GOT3 (cell line): ENCODE results near the gene SLC4A2.

Experiments used
- DNase-seq: peaks from one replicate; lab custom pipeline; 2025; ENCODE audit warnings: mixed read lengths; lab: John Stamatoyannopoulos, UW

SLC4A2 gene

GRCh38 chr7:151093748-151094147, 34.4 kb downstream of the SLC4A2 start:
- DNase-seq: no peak

DNA sequence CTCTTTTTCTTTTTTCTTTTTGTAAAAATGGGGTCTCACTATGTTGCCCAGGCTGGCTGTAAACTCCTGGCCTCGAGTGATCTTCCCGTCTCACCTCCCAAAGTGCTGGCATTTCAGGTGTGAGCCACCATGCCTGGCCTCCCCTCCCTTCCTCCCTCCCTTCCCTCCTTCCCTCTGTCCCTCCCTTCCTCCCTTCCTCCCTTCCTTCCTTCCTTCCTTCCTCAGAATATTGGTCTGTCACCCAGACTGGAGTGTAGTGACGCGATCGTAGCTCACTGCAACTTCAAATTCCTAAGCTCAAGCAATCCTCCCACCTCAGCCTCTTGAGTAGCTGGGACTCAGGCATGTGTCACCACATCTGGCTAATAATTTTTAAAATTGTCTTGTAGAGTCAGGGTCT, 35.3 kb downstream of the SLC4A2 start:
- no peak for DNase-seq

DNA sequence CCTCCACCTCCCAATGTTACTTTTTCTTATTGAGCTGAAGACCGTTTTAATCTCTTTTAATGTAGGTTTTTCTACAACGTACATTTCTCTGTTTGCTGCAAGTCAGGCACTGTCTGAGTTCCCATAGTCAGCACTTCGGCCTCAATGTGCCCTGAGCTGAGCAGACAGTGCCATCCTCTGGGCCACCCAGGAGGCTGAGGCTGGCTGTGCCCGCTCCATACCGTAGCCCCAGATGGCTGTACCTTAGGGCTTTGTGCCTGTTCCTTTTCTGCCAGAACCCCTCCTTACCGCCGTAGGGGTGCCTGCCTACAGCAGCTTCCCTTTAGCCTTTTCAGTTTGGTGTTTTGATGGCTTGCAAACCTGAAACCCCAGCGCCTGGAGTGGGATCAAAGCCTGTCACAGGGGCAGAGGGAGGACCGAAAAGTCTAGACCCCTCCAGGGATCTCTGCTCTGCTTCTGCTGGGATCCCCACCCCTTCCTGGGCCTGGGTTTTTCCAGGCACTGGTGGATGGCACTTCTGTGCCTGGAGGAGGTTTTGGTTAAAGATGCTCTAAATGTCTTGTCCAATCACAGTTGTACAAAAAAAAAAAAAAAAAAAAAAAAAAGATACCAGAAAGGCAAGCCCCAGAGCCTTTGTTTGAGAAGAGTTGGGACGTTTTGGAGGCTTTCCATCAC, 35.9 kb downstream of the SLC4A2 start:
- DNase-seq: no peak

DNA sequence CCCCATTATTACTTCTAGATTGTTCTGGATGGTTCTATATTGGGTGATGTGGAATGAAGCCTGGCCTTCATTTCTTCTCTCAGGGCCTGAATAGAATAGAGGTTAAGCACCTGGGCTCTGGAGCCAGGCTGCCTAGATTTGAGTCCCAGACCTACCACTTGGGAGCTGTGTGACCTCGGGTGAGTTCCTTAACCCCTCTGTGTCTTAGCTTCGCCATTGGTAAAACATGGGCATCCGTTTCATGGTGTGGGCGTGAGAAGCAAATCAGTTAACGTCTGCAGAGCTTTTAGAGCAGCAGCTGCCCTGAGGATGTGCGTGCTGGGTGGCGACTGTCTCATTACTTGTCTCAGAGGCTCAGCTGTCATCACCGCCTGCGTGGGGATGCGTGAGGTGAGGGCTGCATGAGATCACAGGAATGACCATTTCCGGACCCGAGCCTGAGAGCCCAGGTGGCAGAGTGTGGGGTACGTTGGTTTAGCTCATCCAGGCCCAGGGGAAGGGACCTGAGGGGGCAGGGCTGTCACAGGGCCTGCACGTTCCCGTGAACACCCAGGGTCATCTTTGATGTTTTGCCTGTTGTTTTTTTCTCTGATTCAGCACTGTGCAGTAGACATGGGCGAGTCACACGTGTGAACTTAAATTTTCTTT, 36.6 kb downstream of the SLC4A2 start:
- no peak for DNase-seq

GRCh38 chr7:151099486-151100211, 40.3 kb downstream of the SLC4A2 start:
- DNase-seq: no peak

DNA sequence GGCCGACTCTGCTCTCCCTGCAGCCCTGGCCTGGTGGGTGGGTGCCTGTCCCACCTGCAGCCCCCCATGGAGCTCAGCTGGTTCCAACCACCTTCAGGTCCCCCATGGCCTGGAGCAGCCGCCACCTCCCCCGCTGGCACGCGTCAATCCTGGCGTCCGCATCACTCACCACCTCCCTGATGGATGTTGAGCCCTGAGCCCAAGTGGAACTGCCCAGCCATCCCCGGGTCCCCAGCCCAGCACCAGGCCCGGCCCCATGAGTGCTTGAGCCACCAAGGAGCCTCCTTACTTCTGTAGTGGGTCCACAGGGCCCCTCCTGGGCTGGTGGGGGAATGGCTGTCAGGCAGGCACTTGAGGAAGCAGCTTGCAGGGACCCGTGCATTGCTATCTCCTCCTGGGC, 41.5 kb downstream of the SLC4A2 start:
- no peak for DNase-seq

DNA sequence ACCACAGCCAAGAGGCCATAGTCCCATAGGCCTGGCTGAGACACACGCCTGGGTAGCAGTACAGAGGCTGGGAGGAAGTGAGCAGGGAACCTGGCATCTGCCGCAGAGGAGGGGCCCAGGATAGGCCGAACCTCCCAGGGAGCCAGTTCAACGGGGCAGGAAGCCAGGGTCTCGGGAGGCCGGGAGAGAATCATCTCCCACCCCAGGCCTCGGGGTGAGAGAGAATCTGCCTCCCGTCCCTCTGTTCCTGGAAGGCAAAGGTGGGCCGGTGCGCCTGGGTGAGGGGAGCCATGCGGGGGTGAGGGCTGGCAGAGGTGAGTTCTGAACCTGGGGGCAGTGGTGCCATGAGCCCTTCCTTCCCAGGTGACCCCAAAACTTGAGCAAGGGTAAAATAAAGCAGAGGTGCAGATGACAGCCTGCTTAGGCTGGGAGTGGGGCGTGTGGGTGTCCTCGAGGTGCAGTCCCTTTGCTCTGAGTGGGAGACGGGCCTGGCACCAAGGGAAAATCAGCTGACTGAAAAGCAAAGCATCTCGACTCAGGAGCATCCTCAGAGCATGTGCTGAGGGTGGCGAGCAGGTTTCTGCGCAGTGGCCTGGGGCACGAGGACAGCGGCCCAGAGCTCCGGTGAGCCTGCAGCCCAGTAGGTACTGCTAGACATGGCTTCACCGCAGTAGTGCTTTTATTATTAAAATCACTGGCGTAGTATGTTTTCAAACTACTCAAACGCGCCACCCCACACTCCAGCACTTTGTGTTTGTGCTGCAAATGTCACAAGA, 42.4 kb downstream of the SLC4A2 start:
- DNase-seq: no peak

- DNase-seq: no peak
Measured at GRCh38 chr7:151102991-151103390, 43.6 kb downstream of the SLC4A2 start.

DNA sequence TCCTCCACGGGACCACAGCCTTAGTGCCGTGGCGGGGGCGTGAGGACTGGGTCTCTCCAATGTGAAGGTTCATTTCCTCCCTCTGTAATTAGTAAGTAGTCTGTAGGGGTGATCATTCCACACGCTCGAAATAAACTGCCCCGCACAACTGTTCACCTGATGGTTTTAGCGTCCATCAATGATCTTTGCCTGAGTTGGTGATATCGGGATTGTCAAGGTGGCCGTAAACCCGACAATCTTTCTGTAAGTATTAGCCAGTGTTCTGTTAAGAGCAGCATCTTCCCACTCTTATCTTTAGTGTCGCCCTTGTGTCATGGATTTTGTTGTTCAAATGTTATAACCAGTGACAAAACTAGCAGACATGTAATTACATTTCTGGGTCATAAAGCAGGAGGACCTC, 44.6 kb downstream of the SLC4A2 start:
- DNase-seq: no peak

GRCh38 chr7:151104411-151105235, 45.2 kb downstream of the SLC4A2 start:
- no peak for DNase-seq

- no peak for DNase-seq
Measured at GRCh38 chr7:151107882-151108281, 48.5 kb downstream of the SLC4A2 start.

DNA sequence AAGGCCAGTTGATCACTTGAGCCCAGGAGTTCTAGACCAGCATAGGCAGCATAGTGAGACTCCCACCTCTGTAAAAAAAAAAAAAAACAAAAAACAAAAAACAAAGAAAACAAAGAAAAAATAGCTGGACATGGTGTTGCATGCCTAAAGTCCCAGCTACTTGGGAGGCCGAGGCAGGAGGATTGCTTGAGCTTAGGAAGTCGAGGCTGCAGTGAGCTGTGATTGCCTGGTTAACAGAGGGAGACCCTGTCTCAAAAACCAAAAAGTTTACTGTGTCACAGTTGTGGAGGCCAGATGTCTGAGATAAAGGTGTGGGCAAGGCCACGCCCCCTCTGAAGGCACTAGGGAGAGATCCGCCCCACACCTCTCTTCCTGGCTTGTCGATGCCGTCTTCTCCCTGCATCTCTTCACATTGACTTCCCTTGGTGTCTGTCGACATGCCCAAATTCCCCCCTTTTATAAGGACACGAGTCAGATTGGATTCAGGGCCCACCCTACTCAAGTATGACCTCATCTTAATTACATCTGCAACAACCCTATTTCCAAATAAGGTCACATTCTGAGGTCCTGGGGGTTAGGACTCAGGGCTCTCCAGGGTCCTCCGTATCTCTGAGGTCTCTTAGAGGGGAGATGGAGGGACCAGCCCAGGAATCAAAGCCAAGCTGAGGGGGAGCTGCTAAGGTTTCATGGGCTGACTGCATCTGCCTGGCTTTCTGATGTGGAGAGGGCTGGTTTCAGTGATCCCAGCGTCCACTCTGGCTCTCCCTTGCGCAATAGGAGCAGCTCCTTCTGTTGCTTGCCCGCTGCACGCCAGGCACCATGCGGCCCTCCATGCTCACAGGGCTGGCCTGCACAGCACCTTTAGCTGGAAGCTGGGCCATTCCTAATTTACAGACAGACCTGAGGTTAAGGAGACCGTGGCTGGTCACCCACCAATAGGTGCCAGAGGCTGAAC, 50.0 kb downstream of the SLC4A2 start:
- DNase-seq: no peak

DNA sequence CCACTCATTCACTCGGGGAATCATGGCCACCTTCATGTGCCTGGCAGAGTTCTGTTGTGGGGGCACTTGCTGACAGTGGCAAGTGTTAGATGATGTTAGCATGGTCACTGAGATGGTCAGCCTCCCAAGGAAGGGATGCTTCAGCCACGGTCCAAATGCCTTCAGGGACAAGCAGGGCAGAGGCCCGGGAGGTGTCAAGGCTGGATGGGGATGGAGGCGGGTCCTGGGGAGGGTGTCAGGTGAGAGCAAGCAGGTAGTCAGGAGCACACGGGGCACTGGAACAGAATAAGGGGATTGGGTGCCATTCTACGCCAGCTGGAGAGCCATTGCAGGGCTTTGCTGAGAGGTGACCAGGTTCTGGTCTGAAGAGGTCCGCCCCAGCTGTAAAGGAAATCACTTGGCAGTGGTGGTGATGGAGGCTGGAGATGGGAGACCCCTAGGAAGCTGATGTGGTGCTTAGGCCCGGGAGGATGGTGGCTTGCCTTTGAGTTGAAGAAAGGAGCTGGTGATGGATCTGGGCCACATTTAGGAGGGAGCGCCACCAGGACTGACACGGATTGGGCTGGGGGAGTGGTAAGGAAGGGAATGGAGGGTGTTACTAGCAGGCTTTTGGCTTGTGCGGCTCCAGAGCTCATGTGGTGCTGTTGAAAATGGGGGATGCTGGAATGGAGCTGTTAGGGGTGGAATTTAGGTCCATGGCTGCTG, 51.0 kb downstream of the SLC4A2 start:
- DNase-seq: no peak

- no peak for DNase-seq
Measured at GRCh38 chr7:151110941-151111645, 51.7 kb downstream of the SLC4A2 start.

DNA sequence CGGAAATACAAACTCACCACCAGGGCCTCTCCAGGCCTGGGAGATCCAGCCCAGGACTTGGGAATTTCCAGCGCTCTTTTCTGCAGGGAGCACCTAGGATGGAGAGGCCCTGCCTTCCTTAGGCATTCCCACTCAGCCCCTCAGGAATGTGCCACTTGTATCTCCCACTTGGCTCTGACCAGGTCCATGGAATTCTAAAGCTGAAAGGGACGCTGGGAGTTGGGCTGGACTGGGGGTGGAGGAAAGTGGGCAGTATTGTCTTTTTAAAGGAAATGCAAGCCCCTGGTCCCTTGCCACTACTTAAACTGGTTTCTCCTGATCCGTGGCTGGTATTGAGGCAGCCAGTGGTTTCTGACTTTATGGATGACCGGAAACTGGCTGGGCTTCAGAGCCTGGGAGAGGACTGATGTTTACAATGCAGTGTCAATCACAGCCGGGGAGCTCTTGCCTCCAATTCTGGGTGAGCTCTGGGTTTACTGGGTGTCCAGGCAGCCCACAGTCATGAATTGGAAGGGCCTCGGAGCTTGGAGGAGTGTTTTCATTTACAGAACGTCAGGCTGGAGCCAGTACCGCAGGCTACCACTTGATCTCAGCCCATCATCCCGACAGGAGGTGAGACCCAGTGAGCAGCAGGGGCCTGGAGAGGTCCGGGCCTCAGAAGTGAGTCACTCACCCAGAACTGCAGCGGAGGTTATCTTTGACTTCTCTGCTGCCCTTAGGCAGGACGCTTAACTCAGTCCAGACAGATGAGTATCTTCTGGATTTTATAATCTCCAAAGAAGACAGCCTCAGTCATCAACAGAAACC, 54.2 kb downstream of the SLC4A2 start:
- no peak for DNase-seq

DNA sequence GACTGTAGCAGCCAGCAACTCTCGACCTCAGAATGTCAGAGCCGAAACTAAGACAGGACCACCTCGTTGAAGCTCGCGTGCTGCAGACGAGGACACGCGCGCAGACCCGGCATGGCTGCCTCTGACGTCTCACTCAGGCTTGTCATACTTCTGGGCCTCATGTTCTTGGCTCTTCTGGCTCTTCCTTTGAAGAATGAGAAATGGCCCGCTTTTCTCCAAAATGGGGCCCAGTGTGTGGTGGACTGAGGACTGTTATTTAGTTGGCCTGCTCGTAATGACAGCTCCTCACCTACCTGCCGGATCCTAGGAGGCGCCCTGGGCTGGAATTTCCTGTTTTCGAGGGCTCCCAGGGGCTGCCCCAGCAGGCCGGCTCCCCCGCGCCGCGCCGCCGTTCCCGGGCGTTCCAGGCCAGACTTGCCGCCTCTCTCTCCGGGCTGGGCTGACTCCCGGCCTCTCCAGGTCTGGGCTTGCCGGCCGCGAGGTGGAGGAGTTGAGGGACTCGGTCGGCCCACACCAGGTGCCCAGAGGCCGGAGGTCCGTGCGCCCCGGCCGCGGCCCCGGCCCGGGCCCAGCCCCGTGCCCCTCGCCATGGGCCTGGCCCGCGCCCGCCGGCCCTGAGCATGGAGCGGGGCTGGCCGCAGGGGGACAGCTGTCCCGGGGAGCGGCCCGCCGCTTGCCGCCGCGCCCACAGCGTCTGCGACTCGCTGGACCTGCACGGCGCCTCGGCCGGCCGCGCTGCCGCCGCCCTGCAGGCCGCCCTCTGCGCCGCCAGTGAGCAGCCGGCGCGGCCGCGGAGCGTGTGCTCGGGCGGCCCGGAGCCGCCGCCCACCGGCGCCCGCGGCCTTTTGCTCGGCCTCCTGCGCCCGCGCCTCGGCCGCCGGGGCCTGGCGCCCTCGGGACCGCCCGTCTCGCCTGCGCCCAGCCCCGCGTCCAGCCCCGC, 55.0 kb downstream of the SLC4A2 start:
- no peak for DNase-seq
